Sigmoid colon (tissue), 7 donors: ENCODE results near the gene MPPE1. TPM values are rescaled to one million over a fixed set of nuclear protein-coding genes. Genes with fewer than 3 reads are reported as not detected.
"Not testable (repeated sequence)": the region's sequence is repeated elsewhere in the genome, so short reads cannot be mapped to it uniquely, and the experiment has no call there.

Experiments used
- DNase-seq: peaks from one replicate; pipeline ENCODE4 v3.0.0-alpha.2; 2019
- H3K27ac ChIP-seq, 4 donors: fragments of 200-600 bp; sonication (generic); one replicate each; pipeline ENCODE4 v1.5.1; 2016 to 2019; ENCODE audit warnings: mild to moderate bottlenecking in 1 of 4
- H3K27me3 ChIP-seq, 3 donors: fragments of 200-600 bp; sonication (generic); one replicate each; pipeline ENCODE4 v1.5.1; 2019; ENCODE audit warnings: mild to moderate bottlenecking in 1 of 3
- H3K36me3 ChIP-seq, 4 donors: fragments of 200-600 bp; sonication (generic); one replicate each; pipeline ENCODE4 v1.5.1; 2016 to 2019
- H3K4me1 ChIP-seq, 4 donors: fragments of 200-600 bp; sonication (generic); one replicate each; pipeline ENCODE4 v1.5.1; 2017 to 2019
- H3K4me3 ChIP-seq, 4 donors: fragments of 200-600 bp; sonication (generic); one replicate each; pipeline ENCODE4 v1.5.1; 2017 to 2019; ENCODE audit warnings: mild to moderate bottlenecking in 2 of 4, moderate library complexity in 1 of 4
- H3K9me3 ChIP-seq, 4 donors: fragments of 200-600 bp in 3 of 4; sonication (generic) in 3 of 4; one replicate each; pipeline versions ENCODE4 v1.5.1 to v1.6.1; 2013 to 2019
- CTCF ChIP-seq, 4 experiments: fragments of 450-650 bp in 3 of 4; fragments of 200-600 bp in 1 of 4; IDR thresholded peaks; one replicate each; pipeline ENCODE4 v1.5.1; 2016 to 2019; ENCODE audit warnings: antibody characterized with exemption in 4 of 4, mild to moderate bottlenecking in 3 of 4, moderate library complexity in 2 of 4
- EP300 ChIP-seq, 4 donors: sonication (generic); formaldehyde crosslinking; IDR thresholded peaks; one replicate each; pipeline ENCODE4 v1.6.1; 2017; ENCODE audit warnings: antibody characterized with exemption in 4 of 4
- POLR2A ChIP-seq, 2 donors: fragments of 450-650 bp; IDR thresholded peaks; one replicate each; pipeline ENCODE4 v1.6.1; 2016; ENCODE audit warnings: antibody characterized with exemption in 2 of 2, mild to moderate bottlenecking in 2 of 2, moderate library complexity in 2 of 2
- POLR2AphosphoS5 ChIP-seq, 4 donors: sonication (generic); formaldehyde crosslinking; IDR thresholded peaks; one replicate each; pipeline ENCODE4 v1.6.1; 2017; ENCODE audit warnings: antibody characterized with exemption in 4 of 4
- WGBS, 2 donors: extraction: QIAGEN DNeasy Blood & Tissue Kit; methylation state at CpG; one replicate each; pipeline ENCODE4 v1.1.7; 2013; 5-methylcytosine and 5-hydroxymethylcytosine counted together
- intact Hi-C: fragments of 100-400 bp; cut with DNase I; formaldehyde crosslinking; loops from one replicate; pipeline ENCODE4 v1.15.1; 2023
- polyA plus RNA-seq, 3 donors: library from polyadenylated mRNA; stranded (reverse); fragments of 200-250 nt; gene quantifications; one replicate each; pipeline ENCODE4 v1.2.3, GENCODE V29; 2013
- total RNA-seq, 4 donors: library from RNA; depleted of rRNA; stranded (reverse); fragments of >200 nt; gene quantifications; one replicate each; pipeline ENCODE4 v1.1.0, GENCODE V29; 2016
- donor health status: healthy with polysubstance abuse.
- donor health status: Bipolar disorder and iron deficiency.
- donor health status: healthy.

The MPPE1 gene
- total and polyA plus RNA-seq, 7 donors = 16.4 to 34.6 (median 23.5) TPM

- TF ChIP-seq POLR2A (IDR thresholded peaks at IDR 0.05) = no peak
- TF ChIP-seq CTCF (IDR thresholded peaks at IDR 0.05) = no peak
- TF ChIP-seq POLR2AphosphoS5 (IDR thresholded peaks at IDR 0.05) = no peak
- no peak for TF ChIP-seq EP300 (IDR thresholded peaks at IDR 0.05)
- Histone ChIP-seq H3K27ac (no peak overlapping the region), H3K4me3 (no peak overlapping the region), H3K9me3 (no peaks in the 10 kb centered on the region), H3K36me3 (peaks cover 3 to 42% (median 5%) of the 10 kb centered on the region in 4 donors), H3K27me3 (no peaks in the 10 kb centered on the region), H3K4me1 (peaks cover 0 to 11% (median 8%) of the 10 kb centered on the region in 4 donors)
- no peak for DNase-seq
- intact Hi-C loops = no loop called here
- 83 to 84% methylated on average over 7 of the region's 7 CpGs for WGBS, 2 donors
Observed at GRCh38 chr18:11902522-11903292, 5.4 kb downstream of the MPPE1 start.

GRCh38 chr18:11901826-11902438, 6.2 kb downstream of the MPPE1 start:
- peaks cover 0 to 5% (median 2%) of the 10 kb centered on the region in 4 donors for H3K4me1 ChIP-seq
- no peak for DNase-seq
- WGBS, 2 donors = 90% methylated on average over 5 of the region's 5 CpGs
- no peak overlapping the region for H3K27ac ChIP-seq
- TF ChIP-seq EP300 (IDR thresholded peaks at IDR 0.05) (no peak), CTCF (IDR thresholded peaks at IDR 0.05) (no peak), POLR2AphosphoS5 (IDR thresholded peaks at IDR 0.05) (no peak), POLR2A (IDR thresholded peaks at IDR 0.05) (no peak)
- no peaks in the 10 kb centered on the region for H3K27me3 ChIP-seq
- no peaks in the 10 kb centered on the region for H3K9me3 ChIP-seq
- H3K4me3 ChIP-seq = no peak overlapping the region
- peaks cover 3 to 42% (median 5%) of the 10 kb centered on the region in 4 donors for H3K36me3 ChIP-seq
- intact Hi-C loops = no loop called here

- Histone ChIP-seq H3K9me3 (no peaks in the 10 kb centered on the region), H3K36me3 (peaks cover 4 to 58% (median 12%) of the 10 kb centered on the region in 4 donors), H3K4me1 (no peaks in the 10 kb centered on the region), H3K27ac (no peak overlapping the region), H3K27me3 (no peaks in the 10 kb centered on the region), H3K4me3 (no peak overlapping the region)
- intact Hi-C loops = no loop called here
- TF ChIP-seq CTCF (IDR thresholded peaks at IDR 0.05) (no peak), EP300 (IDR thresholded peaks at IDR 0.05) (no peak), POLR2A (IDR thresholded peaks at IDR 0.05) (no peak), POLR2AphosphoS5 (IDR thresholded peaks at IDR 0.05) (no peak)
- DNase-seq = no peak
- WGBS, 2 donors = 92 to 93% methylated on average over 3 of the region's 3 CpGs
Observed at GRCh38 chr18:11899063-11899462, 9.1 kb downstream of the MPPE1 start.

- intact Hi-C loops = no loop called here
- 96 to 98% methylated on average over 1 of the region's 1 CpG for WGBS, 2 donors
Observed at GRCh38 chr18:11897781-11898180, 10.3 kb downstream of the MPPE1 start.

GRCh38 chr18:11892438-11892837, 15.7 kb downstream of the MPPE1 start:
- 84 to 91% methylated on average over 7 of the region's 7 CpGs for WGBS, 2 donors
- not testable (repeated sequence) for H3K27ac ChIP-seq
- H3K36me3 ChIP-seq = peaks cover 7 to 83% (median 27%) of the 10 kb centered on the region in 4 donors

More at GRCh38 chr18:11897781-11898180, 10.3 kb downstream of the MPPE1 start:
- H3K36me3 ChIP-seq = peaks cover 8 to 56% (median 12%) of the 10 kb centered on the region in 4 donors
- H3K4me1 ChIP-seq = no peaks in the 10 kb centered on the region
- H3K27ac ChIP-seq = no peak overlapping the region
- no peak overlapping the region for H3K4me3 ChIP-seq
- no peak for DNase-seq
- no peak for TF ChIP-seq EP300 (IDR thresholded peaks at IDR 0.05)
- no peak for TF ChIP-seq POLR2AphosphoS5 (IDR thresholded peaks at IDR 0.05)
- TF ChIP-seq POLR2A (IDR thresholded peaks at IDR 0.05) = no peak
- no peak for TF ChIP-seq CTCF (IDR thresholded peaks at IDR 0.05)
- no peaks in the 10 kb centered on the region for H3K9me3 ChIP-seq
- H3K27me3 ChIP-seq = no peaks in the 10 kb centered on the region

More at GRCh38 chr18:11892438-11892837, 15.7 kb downstream of the MPPE1 start:
- H3K9me3 ChIP-seq, H3K4me1 ChIP-seq, H3K27me3 ChIP-seq, H3K4me3 ChIP-seq, DNase-seq, intact Hi-C loops: not testable (repeated sequence)
